Stimulated activated CD4-positive, alpha-beta T cell treated with anti-CD3 and anti-CD28 coated beads, Interleukin-4, amount 100 ng/mL, for 1 hour (primary cell): ENCODE measurements around the gene IL10RA.
"Not testable (repeated sequence)": the region's sequence is repeated elsewhere in the genome, so short reads cannot be mapped to it uniquely, and the experiment has no call there.

Experiments
- DNase-seq: peaks from one replicate; pipeline ENCODE4 v3.0.0-alpha.2; 2020

The IL10RA gene

GRCh38 chr11:117993988-117994745 lies 8.0 kb downstream of the IL10RA start:
- no peak for DNase-seq

- no peak for DNase-seq
Observed at GRCh38 chr11:117995472-117995871, 9.3 kb downstream of the IL10RA start.

- DNase-seq: no peak
Observed at GRCh38 chr11:117996058-117996457, 9.9 kb downstream of the IL10RA start.

DNA sequence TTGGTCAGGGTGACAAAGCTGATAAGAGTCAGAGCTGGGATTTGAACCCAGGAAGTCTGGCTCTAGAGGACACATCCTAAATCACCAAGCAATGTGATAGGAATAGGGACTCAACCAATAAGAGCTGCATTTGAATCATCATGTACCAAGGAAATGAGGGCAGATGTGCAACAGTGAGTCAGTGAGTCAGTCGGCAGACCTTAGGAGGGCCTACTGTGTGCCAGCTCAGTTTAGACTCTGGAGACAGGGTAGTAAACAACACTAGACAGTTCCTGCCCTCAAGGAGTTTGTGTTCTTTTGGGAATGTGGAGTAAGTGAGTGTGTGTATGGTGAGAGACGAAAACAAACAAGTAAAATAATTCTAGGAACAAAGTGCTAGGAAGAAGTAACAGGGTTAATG lies 11.2 kb downstream of the IL10RA start:
- no peak for DNase-seq

GRCh38 chr11:117997823-117998579 lies 11.8 kb downstream of the IL10RA start:
- no peak for DNase-seq

DNA sequence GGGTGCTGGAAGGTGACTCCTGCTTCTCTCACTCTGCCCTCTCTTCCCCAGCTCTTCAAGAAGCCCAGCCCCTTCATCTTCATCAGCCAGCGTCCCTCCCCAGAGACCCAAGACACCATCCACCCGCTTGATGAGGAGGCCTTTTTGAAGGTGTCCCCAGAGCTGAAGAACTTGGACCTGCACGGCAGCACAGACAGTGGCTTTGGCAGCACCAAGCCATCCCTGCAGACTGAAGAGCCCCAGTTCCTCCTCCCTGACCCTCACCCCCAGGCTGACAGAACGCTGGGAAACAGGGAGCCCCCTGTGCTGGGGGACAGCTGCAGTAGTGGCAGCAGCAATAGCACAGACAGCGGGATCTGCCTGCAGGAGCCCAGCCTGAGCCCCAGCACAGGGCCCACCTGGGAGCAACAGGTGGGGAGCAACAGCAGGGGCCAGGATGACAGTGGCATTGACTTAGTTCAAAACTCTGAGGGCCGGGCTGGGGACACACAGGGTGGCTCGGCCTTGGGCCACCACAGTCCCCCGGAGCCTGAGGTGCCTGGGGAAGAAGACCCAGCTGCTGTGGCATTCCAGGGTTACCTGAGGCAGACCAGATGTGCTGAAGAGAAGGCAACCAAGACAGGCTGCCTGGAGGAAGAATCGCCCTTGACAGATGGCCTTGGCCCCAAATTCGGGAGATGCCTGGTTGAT lies 12.6 kb downstream of the IL10RA start:
- DNase-seq: no peak

DNA sequence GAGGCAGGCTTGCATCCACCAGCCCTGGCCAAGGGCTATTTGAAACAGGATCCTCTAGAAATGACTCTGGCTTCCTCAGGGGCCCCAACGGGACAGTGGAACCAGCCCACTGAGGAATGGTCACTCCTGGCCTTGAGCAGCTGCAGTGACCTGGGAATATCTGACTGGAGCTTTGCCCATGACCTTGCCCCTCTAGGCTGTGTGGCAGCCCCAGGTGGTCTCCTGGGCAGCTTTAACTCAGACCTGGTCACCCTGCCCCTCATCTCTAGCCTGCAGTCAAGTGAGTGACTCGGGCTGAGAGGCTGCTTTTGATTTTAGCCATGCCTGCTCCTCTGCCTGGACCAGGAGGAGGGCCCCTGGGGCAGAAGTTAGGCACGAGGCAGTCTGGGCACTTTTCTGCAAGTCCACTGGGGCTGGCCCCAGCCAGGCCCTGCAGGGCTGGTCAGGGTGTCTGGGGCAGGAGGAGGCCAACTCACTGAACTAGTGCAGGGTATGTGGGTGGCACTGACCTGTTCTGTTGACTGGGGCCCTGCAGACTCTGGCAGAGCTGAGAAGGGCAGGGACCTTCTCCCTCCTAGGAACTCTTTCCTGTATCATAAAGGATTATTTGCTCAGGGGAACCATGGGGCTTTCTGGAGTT lies 13.3 kb downstream of the IL10RA start:
- no peak for DNase-seq

- DNase-seq: no peak
Observed at GRCh38 chr11:118000067-118000849, 14.1 kb downstream of the IL10RA start.

GRCh38 chr11:118000850-118001228 lies 14.6 kb downstream of the IL10RA start:
- DNase-seq: no peak

DNA sequence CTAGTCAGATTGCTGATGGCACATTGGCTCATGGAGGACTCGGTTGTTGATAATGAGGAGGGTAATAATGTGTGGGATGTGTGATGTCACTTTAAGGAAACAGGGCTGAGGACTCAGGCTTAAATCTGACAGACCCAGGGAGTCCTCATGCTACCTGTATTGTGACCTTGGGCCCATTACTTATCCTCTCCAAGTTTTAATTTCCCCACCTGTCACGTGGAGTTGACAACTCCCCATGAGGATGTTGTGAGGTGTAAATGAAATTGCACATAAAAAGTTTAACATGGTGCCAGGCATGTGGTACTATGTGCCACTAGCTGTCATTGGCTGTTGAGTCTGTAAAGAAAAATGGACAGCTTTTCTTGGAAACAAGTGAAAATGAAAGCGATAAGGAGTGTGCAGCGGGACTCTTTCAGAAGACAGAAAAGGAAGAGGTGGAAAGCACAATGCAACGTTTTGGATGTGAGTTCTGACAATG lies 15.3 kb downstream of the IL10RA start:
- no peak for DNase-seq

DNA sequence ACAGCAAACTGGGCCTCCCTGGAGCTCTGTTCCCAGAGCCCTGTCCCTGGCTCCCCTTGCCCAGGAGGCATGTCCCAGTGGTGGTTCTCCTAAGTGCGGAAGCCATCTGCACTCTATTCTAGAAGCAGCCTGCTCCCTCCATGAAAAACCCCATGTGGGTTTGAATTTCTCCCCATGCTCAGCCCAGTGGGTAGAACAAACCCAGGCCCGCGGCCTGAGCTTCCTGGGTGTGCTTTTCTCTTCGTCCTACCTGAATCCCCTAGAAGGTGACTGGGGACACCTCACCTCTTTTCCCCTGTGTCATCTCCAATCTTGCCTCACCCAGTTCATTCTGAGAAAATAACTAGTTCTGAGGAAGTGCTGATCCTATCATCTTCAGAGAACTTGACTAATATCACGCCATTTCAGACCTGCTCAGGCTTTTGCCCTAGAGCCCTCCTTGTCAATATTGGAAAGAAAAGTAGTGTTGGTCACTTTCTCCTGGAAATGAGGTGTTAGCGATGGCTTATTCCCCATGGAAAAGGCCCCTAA lies 15.9 kb downstream of the IL10RA start:
- peak; percentile 55 for DNase-seq

GRCh38 chr11:118002541-118003423 lies 16.6 kb downstream of the IL10RA start:
- DNase-seq: peak; percentile 59

- no peak for DNase-seq
Observed at GRCh38 chr11:118003456-118003855, 17.3 kb downstream of the IL10RA start.

GRCh38 chr11:118004543-118005223 lies 18.5 kb downstream of the IL10RA start:
- DNase-seq: no peak

- DNase-seq: no peak
Observed at GRCh38 chr11:118005224-118006152, 19.3 kb downstream of the IL10RA start.

DNA sequence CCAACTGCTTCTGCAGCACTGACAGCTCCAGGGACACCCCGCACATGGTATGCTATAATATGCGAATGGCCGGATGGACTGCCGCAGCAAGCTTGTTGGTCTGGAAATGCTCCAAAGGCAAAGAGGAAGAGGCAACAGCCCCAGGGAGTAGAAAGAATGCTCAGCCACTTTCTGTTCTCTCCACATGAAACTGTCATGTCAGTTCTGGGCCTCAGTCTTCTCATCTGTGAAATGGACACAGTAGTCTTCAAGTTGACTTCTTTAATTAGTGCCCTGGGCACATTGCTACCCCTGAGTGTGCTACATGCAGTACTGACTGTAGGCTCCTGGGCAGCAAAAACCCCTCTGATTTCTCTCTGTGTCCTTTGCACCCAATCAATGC lies 19.9 kb downstream of the IL10RA start:
- DNase-seq: no peak

GRCh38 chr11:118007040-118007439 lies 20.8 kb downstream of the IL10RA start:
- DNase-seq: no peak

GRCh38 chr11:118007563-118008270 lies 21.5 kb downstream of the IL10RA start:
- DNase-seq: not testable (repeated sequence)
